ENCODE results near the gene MTG2.

The MTG2 gene

DNA sequence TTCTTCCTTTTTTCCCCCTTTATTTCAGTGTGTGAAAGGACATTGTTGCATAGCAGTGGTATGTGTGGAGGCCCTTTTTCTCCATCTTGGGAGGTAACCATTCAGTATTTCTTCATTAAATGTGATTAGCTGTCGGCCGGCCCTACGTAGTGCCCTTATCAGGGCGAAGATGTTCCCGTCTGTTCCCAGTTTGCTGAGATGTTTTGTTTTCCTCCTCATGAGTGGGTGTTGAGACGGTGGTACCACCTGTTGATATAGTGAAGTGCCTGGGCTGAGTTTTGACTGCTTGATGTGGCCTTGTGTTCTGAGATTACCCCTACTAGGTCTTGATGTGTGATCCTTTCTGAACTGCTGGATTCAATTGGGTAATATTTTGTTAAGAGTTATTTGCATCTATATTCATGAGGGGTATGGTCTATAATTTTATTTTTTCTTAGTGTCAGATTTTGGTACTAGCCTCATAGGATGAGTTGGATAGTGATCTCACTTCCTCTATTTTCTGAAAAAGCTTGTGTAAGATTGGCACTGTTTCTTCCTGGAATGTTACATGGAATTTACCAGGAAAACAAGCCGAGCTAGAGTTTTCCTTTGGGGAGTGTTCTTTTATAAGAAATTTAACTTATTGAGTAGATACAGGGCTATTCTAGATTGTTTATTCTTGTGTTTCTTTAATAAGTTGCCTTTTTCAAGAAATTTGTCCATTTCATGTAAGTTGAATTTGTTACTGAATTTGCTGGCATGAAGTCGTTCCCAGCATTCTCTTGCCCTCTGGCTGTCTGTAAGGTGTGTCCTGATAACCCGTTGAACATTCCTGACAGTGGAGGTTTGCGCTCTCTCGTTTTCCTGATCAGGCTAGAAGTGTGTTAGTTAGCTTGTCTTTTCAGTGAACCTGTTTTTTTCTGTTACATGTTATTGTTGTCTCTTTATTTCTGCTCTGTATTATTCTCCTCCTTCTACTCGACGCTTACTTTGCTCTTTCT, 4.3 kb downstream of the MTG2 start:
- DNase-seq (ENCODE audit: low read depth): no peak

DNA sequence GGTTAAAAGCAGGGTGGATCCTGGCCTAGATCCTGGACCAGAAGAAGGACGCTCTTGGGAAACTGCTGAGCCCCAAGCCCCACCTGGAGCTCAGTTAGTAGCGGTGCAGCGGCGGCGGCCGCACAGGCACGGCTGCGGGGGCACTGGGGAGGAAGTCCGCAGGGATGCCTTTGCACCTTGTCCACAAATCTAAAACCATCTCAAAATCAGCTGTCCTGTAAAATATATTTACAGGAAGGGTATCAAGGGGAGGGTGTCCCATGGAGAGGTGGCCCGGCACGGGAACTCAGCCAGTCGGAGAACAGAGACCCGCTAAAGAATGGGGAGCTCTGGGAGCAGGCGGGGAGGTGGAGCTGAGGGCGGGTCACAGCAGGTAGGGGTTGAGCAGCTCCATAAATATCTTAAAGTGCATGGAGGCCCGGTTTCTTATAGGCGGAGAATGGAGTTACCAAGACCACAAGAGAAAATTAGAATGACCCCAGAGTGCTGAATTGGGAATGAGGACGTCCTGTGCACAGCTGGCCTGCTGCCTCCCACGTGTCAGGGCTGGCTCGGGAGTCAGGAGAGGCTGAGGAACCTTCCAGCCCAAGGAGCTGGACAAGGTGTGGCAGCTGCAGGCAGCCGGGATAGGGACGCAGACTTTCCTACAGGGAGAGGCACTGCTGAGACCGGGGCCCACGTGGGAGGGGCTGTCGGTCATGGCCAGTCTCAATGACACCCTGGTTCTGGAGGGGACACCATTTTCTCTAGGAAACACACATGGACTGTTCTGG, 8.0 kb downstream of the MTG2 start:
- no peak for DNase-seq (ENCODE audit: low read depth)

DNA sequence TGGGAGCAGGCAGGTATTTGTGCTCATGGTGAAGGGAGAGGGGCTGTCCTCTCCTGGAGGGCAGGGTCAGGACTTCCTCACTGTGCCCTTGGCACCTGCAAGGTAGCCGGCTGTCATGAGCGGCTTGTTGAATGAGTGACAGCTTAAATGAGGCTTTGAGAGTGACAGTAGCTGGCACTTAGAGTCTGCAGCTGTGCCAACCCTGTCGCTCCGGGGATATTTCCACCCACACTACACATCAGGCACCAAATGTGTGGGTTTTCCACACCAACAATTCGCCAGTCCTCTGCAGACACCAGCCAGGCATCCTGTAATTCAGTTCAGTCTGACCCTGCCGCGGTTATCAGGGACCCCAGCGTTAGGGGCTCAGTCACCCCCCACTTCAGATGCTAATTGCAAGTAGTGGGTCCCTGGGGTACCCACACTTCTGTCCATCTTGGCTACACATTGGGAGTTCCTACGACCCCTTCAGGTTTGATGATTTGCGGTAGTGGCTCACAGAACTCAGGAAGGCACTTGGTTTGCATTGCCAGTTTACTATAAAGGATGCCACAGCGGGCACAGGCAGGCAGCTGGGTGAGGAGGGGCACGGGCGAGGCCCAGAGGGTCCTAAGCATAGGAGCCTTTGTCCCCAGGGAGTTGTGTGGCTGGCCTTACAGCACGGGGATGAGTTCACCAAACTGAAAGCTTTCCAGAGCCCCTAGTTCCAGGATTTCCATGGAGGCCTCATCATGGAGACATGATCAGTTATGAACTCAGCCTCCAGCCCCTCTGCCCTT, 9.1 kb downstream of the MTG2 start:
- no peak for DNase-seq (ENCODE audit: low read depth)

DNA sequence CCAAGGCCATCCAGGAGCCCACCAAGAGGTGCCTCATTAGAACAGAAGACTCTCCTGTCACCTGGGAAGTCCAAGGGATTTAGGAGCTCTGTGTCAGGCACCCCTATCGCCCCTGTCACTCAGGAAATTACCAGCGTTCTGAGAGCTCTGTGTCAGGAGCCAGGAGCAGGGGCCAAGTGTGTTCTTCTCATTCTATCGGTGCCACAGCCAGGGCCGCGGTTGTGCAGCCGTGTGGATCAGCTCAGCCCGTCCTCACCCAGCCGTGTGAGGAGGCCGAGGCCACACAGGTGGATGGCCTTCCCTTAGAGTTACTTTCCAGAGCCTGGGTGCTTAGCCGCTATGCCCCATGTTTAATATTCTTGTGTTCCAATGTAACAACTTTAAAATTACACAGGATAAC, 9.8 kb downstream of the MTG2 start:
- no peak for DNase-seq (ENCODE audit: low read depth)

DNA sequence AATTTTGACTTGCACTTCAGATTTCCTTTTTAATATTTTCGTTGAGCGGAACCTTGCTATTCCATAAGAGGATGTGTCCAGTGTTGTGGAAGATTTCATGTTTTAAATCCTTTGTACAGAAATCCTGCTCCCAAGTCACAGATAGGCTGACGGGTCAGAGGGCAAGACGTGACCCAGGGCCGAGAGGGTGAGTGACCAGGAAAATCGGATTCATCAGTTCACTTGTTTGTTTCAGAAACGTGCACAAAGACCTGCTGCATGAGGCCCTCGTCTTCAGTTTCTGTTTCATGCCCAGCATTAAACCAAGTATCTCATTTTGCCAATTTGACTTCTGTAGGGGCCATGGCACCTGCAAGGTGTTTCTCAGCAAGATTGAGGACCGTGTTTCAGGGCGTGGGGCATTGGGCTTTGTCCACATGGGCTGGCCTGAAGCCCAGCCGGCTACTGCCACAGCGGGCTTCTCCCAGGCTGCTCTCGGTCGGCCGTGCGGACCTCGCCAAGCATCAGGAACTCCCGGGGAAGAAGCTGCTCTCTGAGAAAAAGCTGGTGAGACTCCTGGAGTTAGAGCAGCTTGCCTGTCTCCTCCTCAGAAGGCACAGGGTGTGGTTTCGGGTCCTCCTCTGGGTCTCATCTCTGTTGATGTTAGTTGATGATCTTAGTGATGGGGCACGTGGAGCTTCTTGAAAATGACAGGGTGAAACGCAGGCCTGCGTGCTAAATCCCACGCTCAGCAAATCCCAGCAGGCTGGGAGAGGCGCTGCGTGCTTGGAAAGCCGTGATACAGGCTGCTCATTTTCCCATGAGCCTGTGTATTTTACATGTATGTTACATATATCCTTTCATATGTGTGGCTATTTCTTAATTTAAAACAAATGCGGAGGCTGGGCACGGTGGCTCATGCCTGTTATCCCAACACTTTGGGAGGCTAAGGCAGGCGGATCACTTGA, 10.5 kb downstream of the MTG2 start:
- no peak for DNase-seq (ENCODE audit: low read depth)

DNA sequence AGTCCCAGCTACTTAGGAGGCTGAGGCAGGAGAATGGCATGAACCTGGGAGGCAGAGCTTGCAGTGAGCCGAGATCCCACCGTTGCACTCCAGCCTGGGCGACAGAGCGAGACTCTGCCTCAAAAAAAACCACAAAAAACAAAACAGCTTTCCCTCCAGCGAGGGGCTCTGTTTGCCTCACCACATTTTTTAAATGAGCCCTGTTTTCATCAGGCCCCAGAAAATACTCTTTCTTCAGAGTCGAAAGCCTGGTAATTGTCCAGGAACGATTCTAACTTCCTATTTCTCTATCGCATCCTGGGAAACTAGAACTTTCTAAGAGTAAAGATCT, 12.2 kb downstream of the MTG2 start:
- DNase-seq (ENCODE audit: low read depth): no peak

DNA sequence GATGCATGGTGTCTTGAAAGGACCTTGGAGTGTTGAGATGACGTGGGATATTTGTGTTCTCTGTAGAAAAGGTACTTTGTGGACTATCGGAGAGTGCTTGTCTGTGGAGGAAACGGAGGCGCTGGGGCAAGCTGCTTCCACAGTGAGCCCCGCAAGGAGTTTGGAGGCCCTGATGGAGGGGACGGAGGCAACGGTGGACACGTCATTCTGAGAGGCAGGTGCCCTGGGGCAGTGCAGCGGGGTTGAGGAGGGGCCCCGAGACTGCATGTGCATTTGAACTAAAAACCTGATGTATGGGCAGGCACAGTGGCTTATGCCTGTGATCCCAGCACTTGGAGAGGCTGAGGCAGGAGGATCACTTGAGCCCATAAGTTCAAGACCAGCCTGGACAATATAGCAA, 12.9 kb downstream of the MTG2 start:
- no peak for DNase-seq (ENCODE audit: low read depth)

DNA sequence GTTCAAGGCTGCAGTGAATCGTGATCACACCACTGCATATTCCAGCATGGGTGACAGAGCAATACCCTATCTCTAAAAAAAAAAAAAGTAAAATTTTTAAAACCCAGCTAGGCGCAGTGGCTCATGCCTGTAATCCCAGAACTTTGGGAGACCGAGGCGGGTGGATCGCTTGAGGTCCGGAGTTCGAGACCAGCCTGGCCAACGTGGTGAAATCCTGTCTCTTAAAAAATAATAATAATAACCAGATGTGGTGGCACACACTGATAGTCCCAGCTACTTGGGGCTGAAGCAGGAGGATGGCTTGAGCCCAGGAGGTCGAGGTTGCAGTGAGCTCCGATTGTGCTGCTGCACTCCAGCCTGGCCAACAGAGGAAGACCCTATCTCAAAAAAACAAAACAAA, 13.5 kb downstream of the MTG2 start:
- no peak for DNase-seq (ENCODE audit: low read depth)

DNA sequence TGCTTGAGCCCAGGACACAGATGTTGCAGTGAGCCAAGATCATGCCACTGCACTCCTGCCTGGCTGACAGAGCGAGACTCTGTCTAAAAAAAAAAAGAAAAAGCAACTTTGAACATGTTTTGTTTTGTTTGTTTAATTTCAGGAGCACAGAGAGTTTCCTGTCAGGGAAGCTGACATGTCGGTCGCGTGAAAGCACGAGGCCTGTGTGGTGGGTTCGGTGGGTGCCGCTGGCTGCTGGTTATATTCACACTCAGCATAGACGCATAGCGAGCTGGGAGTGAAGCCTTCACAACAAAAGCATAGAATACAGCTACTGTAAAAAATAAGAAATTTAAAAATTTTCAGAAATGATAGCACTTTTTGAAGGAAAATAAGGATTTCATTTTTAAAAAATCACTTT, 14.5 kb downstream of the MTG2 start:
- no peak for DNase-seq (ENCODE audit: low read depth)

DNA sequence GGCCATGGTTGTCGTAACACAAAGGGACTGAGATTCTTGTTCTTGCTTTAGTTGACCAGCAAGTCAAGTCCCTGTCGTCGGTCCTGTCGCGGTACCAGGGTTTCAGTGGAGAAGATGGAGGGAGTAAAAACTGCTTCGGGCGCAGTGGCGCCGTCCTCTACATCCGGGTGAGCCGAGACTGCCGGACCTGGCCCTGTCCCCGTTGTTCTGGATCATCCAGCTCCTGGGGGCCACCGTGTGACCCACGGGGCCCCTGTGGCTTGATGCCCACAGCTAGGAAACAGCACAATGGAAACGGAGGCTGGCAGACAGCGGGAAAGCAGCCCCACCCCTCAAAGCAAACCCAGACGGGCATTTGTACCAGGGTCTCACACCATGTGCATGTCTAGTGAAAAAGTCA, 15.0 kb downstream of the MTG2 start:
- DNase-seq (ENCODE audit: low read depth): no peak

DNA sequence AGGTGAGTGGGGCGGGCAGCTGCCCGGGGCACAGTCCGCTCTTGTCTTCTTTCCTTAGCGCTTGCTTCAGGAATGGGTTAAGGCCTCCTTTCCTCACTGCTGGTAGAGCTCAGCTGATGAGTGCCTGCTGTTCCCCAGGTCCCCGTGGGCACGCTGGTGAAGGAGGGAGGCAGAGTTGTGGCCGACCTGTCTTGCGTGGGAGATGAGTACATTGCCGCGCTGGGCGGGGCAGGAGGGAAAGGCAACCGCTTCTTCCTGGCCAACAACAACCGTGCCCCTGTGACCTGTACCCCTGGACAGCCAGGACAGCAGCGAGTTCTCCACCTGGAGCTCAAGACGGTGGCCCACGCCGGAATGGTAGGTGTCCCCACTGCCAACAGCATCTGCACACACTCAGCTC, 15.7 kb downstream of the MTG2 start:
- no peak for DNase-seq (ENCODE audit: low read depth)

DNA sequence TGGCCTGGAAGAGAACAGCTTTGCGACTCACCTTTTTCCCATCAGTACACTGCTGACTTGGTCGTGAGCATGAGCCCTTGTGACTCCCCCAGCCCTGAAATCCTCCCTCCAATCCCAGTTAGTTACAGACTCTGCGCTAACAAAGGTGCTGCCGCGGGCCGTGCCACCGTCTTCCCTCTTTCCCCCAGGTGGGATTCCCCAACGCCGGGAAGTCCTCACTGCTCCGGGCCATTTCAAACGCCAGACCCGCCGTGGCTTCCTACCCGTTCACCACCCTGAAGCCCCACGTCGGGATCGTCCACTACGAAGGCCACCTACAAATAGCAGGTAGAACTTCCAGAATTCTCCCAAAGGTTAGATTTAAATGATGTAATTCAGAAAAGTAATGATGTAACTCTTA, 16.1 kb downstream of the MTG2 start:
- no peak for DNase-seq (ENCODE audit: low read depth)

DNA sequence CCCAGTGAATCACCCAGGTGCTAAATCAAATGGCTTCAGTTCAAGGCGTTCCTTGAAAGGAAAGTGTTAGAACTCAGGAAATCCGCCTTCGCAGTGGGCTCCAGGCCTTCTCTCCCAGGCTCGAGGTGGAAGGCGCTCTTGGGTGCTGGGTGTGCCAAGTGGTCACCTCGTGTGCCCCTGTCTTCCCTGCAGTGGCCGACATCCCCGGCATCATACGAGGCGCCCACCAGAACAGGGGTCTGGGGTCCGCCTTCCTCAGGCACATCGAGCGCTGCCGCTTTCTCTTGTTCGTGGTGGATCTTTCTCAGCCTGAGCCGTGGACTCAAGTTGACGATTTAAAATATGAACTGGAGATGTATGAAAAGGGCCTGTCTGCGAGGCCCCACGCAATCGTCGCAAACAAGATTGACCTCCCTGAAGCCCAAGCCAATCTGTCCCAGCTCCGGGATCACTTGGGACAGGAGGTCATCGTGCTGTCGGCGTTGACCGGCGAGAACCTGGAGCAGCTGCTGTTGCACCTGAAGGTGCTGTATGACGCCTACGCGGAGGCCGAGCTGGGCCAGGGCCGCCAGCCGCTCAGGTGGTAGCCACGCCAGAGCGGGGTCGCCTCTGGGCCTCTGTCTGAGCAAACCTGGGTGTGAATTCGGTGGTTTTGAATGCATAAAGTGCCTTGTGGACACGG, 17.8 kb downstream of the MTG2 start:
- no peak for DNase-seq (ENCODE audit: low read depth)

DNA sequence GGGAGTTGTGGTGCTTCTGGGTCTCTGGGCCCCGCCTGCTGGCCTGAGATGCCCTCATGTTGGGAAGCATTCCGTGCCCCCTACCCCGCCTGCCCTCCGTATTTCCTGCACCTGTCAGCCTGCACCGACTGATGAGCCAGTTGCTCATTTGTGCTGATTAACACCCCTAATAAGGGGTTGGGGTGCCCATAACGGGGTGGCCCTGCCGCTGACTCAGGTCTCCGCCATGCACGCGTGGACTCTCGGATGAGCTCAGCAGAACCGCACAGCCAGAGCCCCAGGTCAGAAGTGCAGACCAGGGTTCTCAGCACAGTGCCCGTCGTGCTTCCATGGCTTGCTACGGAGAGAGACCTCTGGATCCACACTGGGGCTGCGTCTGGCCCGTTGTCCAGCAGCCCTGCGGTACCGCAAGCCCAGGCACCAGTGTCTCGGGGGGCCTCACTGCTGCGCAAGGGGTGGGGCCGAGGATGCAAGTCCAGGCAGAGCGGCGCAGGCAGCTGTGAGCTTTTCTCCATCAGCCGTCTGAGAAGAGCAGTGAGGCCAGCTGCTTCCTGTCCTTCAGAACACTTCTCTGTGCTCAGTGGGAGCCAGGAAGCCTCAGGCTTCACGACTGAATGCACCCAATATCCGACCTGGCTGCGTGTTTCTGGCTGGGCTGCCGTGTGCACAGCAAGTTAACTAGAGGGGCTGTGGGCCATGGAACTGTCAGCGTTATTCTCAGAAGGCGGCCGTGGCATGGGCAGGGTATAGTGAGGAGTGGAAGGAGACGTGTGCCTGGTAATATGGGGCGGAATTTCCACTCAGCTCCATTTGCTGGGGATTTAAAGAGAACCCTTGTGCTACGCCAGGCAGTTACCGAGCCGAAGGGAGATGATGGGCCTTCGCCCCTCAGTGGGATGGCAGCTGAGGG, 18.6 kb downstream of the MTG2 start:
- no peak for DNase-seq (ENCODE audit: low read depth)

DNA sequence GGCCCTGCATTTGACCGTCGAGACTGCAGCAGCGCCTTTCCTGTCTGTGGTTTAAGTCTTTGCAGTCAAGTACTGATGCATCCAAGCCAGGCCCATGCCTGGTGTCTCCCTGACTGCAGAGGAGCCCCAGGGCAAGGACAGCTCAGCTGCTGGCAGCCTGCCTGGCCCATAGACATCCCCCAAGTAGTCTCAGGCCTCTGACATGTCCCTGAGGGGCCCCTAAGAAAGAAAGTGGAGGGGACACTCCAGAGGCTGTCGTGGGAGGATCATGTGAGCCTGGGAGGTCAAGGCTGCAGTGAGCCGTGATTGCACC, 19.2 kb downstream of the MTG2 start:
- no peak for DNase-seq (ENCODE audit: low read depth)

DNA sequence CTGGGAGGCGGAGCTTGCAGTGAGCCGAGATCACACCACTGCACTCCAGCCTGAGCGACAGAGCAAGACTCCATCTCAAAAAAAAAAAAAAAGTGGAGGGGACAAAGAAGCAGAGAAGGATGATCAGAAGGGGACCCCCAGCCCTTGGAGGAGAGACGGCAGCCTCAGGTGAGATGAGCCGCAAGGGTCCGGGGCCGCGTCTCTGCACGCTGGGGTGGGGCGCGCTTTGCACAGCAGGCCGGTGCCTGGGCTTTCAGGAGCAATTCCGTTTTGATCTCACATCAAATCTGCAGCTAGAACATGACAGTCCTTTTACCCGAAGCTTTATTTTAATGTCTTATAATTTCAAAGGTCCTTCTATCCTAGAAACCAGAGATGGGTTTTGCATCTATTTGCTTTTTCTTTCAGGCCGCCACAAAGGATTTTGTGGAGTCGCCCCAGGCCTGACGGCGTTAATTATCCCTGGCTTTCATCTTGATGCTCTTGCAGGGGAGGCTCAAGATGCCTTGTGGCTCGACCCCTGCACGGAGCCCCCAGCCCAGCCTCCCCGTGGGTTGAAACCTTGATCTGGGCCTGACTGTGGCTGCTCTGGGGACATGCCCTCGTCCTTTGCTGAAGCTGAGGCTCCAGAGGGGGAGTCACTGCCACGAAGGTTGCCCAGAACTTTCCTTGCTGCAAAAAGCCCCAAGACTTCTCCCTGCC, 20.0 kb downstream of the MTG2 start:
- no peak for DNase-seq (ENCODE audit: low read depth)

DNA sequence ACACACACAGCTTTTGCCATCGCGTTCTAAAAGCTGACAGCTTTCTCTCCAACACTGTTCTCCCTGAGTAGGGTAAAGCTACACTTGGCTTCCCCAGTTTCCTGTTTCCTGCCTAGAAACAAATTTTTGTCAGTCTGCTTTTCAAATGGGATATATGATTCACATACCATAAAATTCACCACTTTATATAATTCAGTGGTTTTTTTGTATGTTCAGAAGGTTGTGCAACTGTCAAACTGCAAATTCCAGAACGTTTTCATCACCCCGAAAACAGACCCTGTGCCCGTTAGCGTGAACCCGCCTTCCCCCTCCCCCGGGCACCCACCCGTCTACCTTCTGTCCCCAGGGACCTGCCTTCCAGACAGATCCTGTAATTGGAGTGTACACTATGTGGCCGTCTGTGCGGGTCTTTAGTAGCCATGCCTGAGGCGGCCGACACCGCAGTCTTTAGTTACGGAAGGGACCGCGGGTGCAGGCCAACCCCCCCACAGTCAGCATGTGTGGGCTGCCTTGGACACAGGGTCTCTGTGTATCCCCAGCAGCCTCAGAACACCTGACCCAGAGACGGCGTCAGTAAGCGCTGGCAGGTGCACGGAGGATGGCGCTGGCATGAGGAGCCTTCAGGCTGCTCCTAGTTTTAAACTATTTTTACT, 20.7 kb downstream of the MTG2 start:
- no peak for DNase-seq (ENCODE audit: low read depth)

DNA sequence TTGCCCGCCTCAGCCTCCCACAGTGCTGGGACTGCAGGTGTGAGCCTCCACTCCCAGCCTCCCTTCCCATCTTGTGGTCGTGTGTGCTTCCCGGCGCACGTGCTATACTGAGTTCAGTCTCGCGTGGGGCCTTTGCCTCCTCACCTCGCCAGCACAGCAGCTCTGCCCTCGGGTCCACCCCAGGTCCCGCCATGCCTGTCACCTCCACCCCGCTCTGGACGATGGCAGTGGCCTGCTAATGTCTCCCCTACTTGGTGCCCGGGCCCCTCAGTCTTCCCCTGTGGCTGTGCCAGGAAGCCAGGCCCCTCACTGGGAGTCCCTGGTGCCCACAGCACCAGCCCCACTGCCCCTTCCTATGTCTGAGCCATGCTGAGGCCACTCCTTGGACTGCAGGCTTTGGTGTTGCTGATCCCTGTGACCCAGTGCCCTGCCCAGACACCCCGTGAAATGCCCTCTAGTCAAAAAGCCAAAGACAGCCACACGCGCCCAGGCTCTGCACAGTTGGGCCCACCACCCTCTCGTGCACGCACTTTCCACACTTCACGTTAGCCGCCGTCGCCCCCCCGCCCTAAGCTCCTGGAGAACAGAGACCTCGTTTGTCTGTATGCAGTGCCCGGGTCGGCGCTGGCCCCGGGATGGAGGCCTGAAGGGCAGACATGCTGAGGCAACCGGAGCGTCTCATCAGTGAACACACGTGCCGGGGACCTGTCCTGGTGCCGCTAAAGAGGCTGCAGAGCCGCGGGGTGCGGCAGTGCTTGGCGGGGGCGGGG, 23.0 kb downstream of the MTG2 start:
- DNase-seq (ENCODE audit: low read depth): no peak
